ENCODE data around the gene IL21R.

DNA sequence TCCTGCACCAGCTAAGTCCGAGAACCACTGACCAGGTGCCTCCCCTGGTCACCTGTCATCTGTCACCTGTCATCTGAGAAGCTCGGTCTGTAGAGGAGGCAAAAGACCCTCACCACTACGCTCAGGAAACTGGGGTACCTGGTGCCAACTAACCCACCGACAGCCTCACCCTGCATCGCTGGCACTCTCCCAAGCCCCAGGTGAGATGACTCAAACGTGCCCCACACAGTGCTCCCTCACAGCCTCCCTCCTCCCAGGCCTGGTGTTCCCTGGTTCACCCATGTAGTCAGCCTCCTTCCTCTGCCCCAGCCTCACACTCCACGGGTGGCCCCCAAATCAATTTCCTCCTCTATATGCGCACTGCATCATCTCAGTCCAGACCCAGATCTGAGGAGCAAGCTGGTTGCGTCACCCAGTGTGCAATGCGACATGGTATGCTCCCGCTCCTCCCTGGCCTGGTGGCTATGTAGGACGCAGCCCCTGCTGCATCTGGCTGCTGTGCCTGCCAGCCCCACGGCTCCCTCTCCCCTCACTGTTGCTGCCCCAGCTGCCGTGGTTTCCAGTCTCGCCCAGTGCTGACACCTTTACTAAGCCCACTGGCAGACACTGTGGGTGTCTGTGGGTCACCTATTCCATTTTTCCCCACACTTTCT, 79.4 kb downstream of the IL21R start:
- TF ChIP-seq POLR2A (IDR thresholded peaks at IDR 0.05) (no peak), CTCF (IDR thresholded peaks at IDR 0.05) (no peak)
